ENCODE measurements around the gene KLRK1.
"Not testable (repeated sequence)": the region's sequence is repeated elsewhere in the genome, so short reads cannot be mapped to it uniquely, and the experiment has no call there.

Gene KLRK1

DNA sequence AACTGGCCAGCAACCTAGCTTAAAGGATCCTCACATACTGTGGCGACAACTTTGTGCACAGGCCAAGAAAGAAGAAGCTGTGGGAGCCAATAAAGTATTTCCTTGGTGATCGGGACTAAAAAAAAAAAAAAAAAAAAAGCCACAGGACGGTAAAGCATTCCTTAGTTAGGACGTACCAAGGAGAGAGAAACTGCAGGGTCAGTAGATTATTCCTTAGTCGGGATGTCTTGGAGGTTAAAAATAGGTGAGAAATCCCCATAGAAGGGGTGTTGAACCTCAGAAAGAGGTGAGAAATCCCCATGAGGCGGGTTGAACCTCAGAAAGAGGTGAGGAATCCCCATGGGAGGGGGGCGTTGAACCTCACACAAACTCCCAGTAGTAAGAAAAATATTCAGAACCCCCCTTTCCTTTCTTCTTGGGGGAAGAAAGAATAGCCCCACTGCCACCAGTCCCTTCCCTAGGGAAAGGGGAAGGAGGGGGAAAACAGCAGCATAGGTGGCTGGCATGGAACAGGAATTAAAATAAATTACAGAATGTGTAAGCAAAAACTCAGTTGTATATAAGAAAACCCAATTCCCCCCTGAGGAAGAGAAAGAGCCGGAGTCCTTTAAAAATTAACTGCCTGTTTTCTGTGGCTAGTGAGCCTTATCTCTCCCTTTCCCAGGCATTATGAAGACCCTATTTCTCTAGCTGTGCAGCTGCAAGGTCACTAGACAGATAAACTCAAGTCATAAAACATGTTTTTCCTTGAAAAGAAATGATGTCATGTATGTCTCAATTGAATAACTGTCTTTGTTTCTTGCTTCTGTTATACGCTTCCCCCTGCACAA, 26.8 kb downstream of the KLRK1 start:
- no peak for DNase-seq (ENCODE audit: low spot score)

DNA sequence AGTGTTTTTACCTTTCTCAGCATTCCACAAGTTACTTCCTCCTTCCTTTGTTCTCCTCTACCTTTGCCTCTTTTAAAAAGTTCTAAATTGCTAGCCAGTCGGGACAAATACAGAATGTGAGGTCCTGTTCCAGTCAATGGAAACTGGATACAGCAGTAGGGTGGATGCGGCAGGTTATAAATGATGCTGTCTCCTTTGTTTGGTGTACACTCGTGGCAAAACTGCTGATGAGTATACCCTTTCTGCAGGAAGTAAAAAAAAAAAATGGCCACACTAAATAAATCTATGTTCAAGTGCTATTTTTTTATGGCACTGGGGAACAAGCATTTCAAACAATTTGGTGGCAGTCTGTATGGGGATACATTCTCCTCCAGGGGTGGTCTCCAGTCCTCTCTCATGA, 27.5 kb downstream of the KLRK1 start:
- DNase-seq (ENCODE audit: low spot score), result no peak

GRCh38 chr12:10361622-10362021, 28.2 kb downstream of the KLRK1 start:
- DNase-seq (ENCODE audit: low spot score), result no peak

DNA sequence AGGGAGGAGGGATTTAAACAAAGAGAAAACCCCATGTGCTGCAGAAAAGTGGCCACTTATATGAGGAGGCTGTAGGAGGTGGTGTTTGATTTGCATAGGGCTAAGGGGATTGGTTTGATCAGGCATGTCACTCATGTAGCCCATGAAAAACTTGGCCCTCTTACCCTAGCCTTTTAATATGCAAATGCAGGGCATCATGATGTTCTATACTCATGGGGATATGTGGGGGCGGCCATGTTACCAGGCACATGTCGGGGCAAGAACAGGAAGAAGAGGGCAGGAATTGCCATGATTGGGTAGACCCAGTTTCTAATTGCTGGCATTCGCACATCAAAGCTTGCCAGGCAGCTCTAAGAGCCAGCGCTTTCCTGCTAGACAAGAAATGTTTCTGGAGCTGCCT, 28.8 kb downstream of the KLRK1 start:
- no peak for DNase-seq (ENCODE audit: low spot score)

- no peak for DNase-seq (ENCODE audit: low spot score)
Measured at GRCh38 chr12:10358969-10359368, 30.9 kb downstream of the KLRK1 start.

- no peak for DNase-seq (ENCODE audit: low spot score)
Measured at GRCh38 chr12:10358131-10358530, 31.7 kb downstream of the KLRK1 start.

DNA sequence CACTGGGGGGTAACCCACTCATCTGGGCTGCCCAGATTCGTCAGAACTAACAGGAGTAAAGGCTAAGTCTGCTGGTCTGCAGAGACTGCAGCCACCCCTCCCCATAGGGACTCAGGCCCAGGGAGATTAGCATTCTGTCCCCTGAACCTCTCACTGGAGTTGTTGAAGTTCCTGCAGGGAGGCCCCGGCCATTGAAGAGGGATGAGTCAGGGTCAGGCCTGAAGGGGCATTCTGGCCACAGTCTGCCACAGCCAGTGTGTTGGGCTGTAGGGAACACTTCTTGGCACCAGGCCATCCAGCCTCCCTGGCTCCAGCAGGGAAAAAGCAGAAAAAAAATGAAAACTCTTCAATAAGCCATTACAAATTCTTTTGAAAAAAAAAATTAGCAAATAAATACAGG, 35.3 kb downstream of the KLRK1 start:
- DNase-seq (ENCODE audit: low spot score), result no peak

GRCh38 chr12:10354071-10354470, 35.8 kb downstream of the KLRK1 start:
- DNase-seq (ENCODE audit: low spot score), result no peak

DNA sequence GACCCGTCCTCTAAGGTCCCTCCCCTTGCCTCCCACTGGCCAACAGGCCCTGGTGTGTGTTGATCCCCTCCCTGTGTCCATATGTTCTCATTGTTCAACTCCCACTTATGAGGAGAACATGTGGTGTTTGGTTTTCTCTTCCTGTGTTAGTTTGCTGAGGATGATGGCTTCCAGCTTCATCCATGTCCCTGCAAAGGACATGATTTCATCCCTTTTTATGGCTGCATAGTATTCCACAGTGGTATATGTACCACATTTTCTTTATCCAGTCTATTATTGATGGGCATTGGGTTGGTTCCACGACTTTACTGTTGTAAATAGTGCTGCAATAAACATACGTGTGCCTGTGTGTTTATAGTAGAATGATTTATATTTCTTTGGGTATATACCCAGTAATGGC, 38.4 kb downstream of the KLRK1 start:
- not testable (repeated sequence) for DNase-seq (ENCODE audit: low spot score)

GRCh38 chr12:10341892-10342509, 47.8 kb downstream of the KLRK1 start:
- no peak for DNase-seq (ENCODE audit: low spot score)

- not testable (repeated sequence) for DNase-seq (ENCODE audit: low spot score)
Measured at GRCh38 chr12:10340946-10341345, 48.9 kb downstream of the KLRK1 start.

DNA sequence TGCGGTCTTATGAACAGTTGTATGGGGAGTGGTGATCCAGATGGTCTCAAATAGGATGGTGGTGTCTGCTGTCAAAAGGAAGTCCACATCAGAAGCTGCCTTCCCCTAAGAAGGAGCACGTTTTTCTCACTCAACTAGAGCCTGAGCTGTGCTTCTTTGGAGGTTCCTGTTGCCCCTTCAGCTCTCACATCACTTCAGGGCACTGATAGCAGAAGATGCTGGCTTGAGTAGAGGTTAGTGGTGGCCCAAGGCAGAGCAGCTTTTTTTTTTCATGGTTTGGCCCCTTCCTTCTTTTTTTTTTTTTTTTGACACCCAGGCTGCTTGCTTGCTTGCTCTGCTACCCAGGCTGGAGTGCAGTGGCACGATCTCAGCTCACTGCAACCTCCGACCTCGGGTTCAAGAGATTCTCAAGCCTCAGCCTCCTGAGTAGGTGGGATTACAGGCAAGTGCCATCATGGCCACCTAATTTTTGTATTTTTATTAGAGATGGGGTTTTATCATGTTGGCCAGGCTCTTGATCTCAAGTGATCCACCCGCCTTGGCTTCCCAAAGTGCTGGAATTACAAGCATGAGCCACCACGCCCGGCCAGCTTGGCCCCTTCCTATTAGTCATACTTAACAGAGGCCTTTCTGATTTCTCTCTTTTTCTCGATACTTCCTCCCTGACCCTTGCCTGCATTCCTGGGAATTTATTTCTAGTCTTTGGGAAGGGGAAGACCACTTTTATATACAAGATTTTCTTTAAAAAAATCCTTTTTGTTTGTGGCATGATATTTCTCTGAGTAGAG, 50.6 kb downstream of the KLRK1 start:
- peak; percentile 55 for DNase-seq (ENCODE audit: low spot score)

DNA sequence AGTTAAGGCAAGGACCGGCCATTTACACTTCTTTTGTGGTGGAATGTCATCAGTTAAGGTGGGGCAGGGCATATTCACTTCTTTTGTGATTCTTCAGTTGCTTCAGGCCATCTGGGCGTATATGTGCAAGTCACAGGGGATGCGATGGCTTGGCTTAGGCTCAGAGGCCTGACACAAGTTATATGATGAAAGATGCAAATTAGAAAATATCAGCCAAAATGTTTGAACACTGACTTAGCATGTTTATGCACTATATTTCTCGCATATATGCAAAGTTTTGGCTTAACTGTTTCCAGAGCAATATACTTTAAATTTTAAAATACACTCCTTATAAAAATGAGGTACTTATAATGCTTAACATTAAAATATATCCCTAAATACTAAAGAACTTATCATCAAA, 51.4 kb downstream of the KLRK1 start:
- DNase-seq (ENCODE audit: low spot score), result not testable (repeated sequence)

DNA sequence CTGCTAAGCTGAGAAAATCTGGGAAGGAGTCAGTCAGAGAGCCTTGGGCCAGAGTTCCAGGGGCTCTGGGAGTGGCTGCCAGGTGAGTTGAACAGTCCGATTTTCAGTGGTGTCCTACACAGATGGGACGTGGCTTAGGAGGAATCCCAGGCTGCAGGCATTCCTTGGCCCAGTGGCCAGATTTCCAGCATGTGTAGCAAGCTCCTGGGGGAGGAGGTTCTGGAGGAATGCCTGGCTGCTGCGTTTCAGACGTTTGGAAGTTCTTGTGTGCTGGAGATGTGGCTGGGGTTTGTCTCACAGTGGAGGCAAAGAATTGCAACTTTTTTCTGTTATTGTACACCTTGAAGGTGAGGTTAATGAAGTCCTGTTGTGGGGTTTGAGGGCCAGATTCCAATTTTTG, 53.6 kb downstream of the KLRK1 start:
- not testable (repeated sequence) for DNase-seq (ENCODE audit: low spot score)

- peak; percentile 85 for DNase-seq (ENCODE audit: low spot score)
Measured at GRCh38 chr12:10331642-10332239, 58.1 kb downstream of the KLRK1 start.

GRCh38 chr12:10328691-10329090, 61.1 kb downstream of the KLRK1 start:
- not testable (repeated sequence) for DNase-seq (ENCODE audit: low spot score)

Data from SW480 (cell line).